Measurements from ENCODE around the gene MKRN3.

The MKRN3 gene

GRCh38 chr15:23570486-23570885, 5.0 kb downstream of the MKRN3 start:
- DNase-seq (ENCODE audit: low read depth) = no peak
- no peak overlapping the region for H3K4me3 ChIP-seq (ENCODE audit: low read depth, low read length)
- TF ChIP-seq POLR2A (IDR thresholded peaks at IDR 0.05; ENCODE audit: extremely low read depth, insufficient read length) = no peak

- no peak overlapping the region for H3K4me3 ChIP-seq (ENCODE audit: low read depth, low read length)
- DNase-seq (ENCODE audit: low read depth) = no peak
- no peak for TF ChIP-seq CTCF (IDR thresholded peaks at IDR 0.05; ENCODE audit: low read depth, low read length)
- no peak for TF ChIP-seq MYC (IDR thresholded peaks at IDR 0.05; ENCODE audit: low read depth, low read length)
- TF ChIP-seq MAX (IDR thresholded peaks at IDR 0.05; ENCODE audit: low read depth, low read length) = no peak
- no peak for TF ChIP-seq POLR2A (IDR thresholded peaks at IDR 0.05; ENCODE audit: extremely low read depth, insufficient read length)
These were observed 7.4 kb downstream of the MKRN3 start for GRCh38 chr15:23572844-23573243.

GRCh38 chr15:23574742-23575141, 9.3 kb downstream of the MKRN3 start:
- TF ChIP-seq MAX (IDR thresholded peaks at IDR 0.05; ENCODE audit: low read depth, low read length) (no peak), CTCF (IDR thresholded peaks at IDR 0.05; ENCODE audit: low read depth, low read length) (no peak), MYC (IDR thresholded peaks at IDR 0.05; ENCODE audit: low read depth, low read length) (no peak), POLR2A (IDR thresholded peaks at IDR 0.05; ENCODE audit: extremely low read depth, insufficient read length) (no peak)
- no peak overlapping the region for H3K4me3 ChIP-seq (ENCODE audit: low read depth, low read length)
- no peak for DNase-seq (ENCODE audit: low read depth)

GRCh38 chr15:23576061-23576460, 10.6 kb downstream of the MKRN3 start:
- no peak for TF ChIP-seq MAX (IDR thresholded peaks at IDR 0.05; ENCODE audit: low read depth, low read length)
- no peak for TF ChIP-seq POLR2A (IDR thresholded peaks at IDR 0.05; ENCODE audit: extremely low read depth, insufficient read length)
- TF ChIP-seq MYC (IDR thresholded peaks at IDR 0.05; ENCODE audit: low read depth, low read length) = no peak
- TF ChIP-seq CTCF (IDR thresholded peaks at IDR 0.05; ENCODE audit: low read depth, low read length) = no peak
- H3K4me3 ChIP-seq (ENCODE audit: low read depth, low read length) = no peak overlapping the region
- DNase-seq (ENCODE audit: low read depth) = no peak

GRCh38 chr15:23578521-23579150, 13.2 kb downstream of the MKRN3 start:
- no peak for TF ChIP-seq CTCF (IDR thresholded peaks at IDR 0.05; ENCODE audit: low read depth, low read length)
- TF ChIP-seq MYC (IDR thresholded peaks at IDR 0.05; ENCODE audit: low read depth, low read length) = no peak
- no peak for TF ChIP-seq MAX (IDR thresholded peaks at IDR 0.05; ENCODE audit: low read depth, low read length)
- no peak for TF ChIP-seq POLR2A (IDR thresholded peaks at IDR 0.05; ENCODE audit: extremely low read depth, insufficient read length)
- no peak for DNase-seq (ENCODE audit: low read depth)

GRCh38 chr15:23588268-23588667, 22.8 kb downstream of the MKRN3 start:
- no peak overlapping the region for H3K4me3 ChIP-seq (ENCODE audit: low read depth, low read length)
- DNase-seq (ENCODE audit: low read depth) = no peak
- TF ChIP-seq CTCF (IDR thresholded peaks at IDR 0.05; ENCODE audit: low read depth, low read length) (no peak), POLR2A (IDR thresholded peaks at IDR 0.05; ENCODE audit: extremely low read depth, insufficient read length) (no peak)

More at GRCh38 chr15:23578521-23579150, 13.2 kb downstream of the MKRN3 start:
- H3K4me3 ChIP-seq (ENCODE audit: low read depth, low read length) = no peak overlapping the region

Measured in NB4 (cell line).